Measurements from ENCODE around the gene SH3PXD2B.
"Not testable (repeated sequence)": the region's sequence is repeated elsewhere in the genome, so short reads cannot be mapped to it uniquely, and the experiment has no call there.

Gene SH3PXD2B

GRCh38 chr5:172371684-172372083 is 82.6 kb downstream of the SH3PXD2B start:
- DNase-seq: no peak
- no peak overlapping the region for H2BK5ac ChIP-seq (ENCODE audit: low read depth, low read length, poor library complexity)
- peaks cover 2% of the 10 kb centered on the region for H3K9me3 ChIP-seq (ENCODE audit: insufficient read depth, low read depth, low read length)
- H4K12ac ChIP-seq (ENCODE audit: low read depth, low read length): no peak overlapping the region
- H3K4me3 ChIP-seq (ENCODE audit: low read depth, low read length): no peak overlapping the region
- H3K9ac ChIP-seq (ENCODE audit: low read length): no peak overlapping the region
- no peaks in the 10 kb centered on the region for H3K27me3 ChIP-seq (ENCODE audit: insufficient read depth, low read length)
- peaks cover 11 to 23% of the 10 kb centered on the region in 2 experiments for H3K36me3 ChIP-seq (ENCODE audit: control insufficient read depth in 1 of 2, insufficient read depth in 2 of 2, low read length in 2 of 2)
- no peak overlapping the region for H3K4me2 ChIP-seq (ENCODE audit: low read length)
- no peak overlapping the region for H4K8ac ChIP-seq (ENCODE audit: low read depth, low read length)
- no peak overlapping the region for H2AK5ac ChIP-seq (ENCODE audit: low read length)
- no peak overlapping the region for H4K91ac ChIP-seq (ENCODE audit: low read depth, low read length)
- H3K79me1 ChIP-seq (ENCODE audit: low read length): no peaks in the 10 kb centered on the region
- H2BK12ac ChIP-seq (ENCODE audit: low read length): no peak overlapping the region
- no peak overlapping the region for H2BK120ac ChIP-seq (ENCODE audit: insufficient read depth, low read length, poor library complexity)
- H2AFZ ChIP-seq (ENCODE audit: insufficient read depth, low read length, poor library complexity): no peak overlapping the region
- WGBS (ENCODE audit: extremely low coverage, insufficient coverage, insufficient read length): no CpG with 5 or more reads among the region's 7 CpGs
- no peak overlapping the region for H3K14ac ChIP-seq (ENCODE audit: low read length)
- H3K4ac ChIP-seq (ENCODE audit: low read depth, low read length): no peak overlapping the region
- H3K27ac ChIP-seq (ENCODE audit: low read depth, low read length): no peak overlapping the region
- no peak overlapping the region for H3K18ac ChIP-seq (ENCODE audit: low read length)
- H3K4me1 ChIP-seq (ENCODE audit: control insufficient read depth in 1 of 2, insufficient read depth in 2 of 2, low read length in 2 of 2): no peaks in the 10 kb centered on the region
- H3K23ac ChIP-seq (ENCODE audit: low read length): no peak overlapping the region
- no peaks in the 10 kb centered on the region for H3K79me2 ChIP-seq (ENCODE audit: control insufficient read depth, insufficient read depth, low read length, poor library complexity)

- Histone ChIP-seq H3K18ac (ENCODE audit: low read length) (no peak overlapping the region), H2BK120ac (ENCODE audit: insufficient read depth, low read length, poor library complexity) (no peak overlapping the region), H3K27me3 (ENCODE audit: insufficient read depth, low read length) (no peaks in the 10 kb centered on the region), H3K27ac (ENCODE audit: low read depth, low read length) (no peak overlapping the region), H3K14ac (ENCODE audit: low read length) (no peak overlapping the region), H3K79me2 (ENCODE audit: control insufficient read depth, insufficient read depth, low read length, poor library complexity) (no peaks in the 10 kb centered on the region), H2AFZ (ENCODE audit: insufficient read depth, low read length, poor library complexity) (no peak overlapping the region), H3K79me1 (ENCODE audit: low read length) (no peaks in the 10 kb centered on the region), H3K4me1 (ENCODE audit: control insufficient read depth in 1 of 2, insufficient read depth in 2 of 2, low read length in 2 of 2) (no peaks in the 10 kb centered on the region), H2AK5ac (ENCODE audit: low read length) (no peak overlapping the region), H3K36me3 (ENCODE audit: control insufficient read depth in 1 of 2, insufficient read depth in 2 of 2, low read length in 2 of 2) (peaks cover 8 to 19% of the 10 kb centered on the region in 2 experiments), H3K4me2 (ENCODE audit: low read length) (no peak overlapping the region), H3K9me3 (ENCODE audit: insufficient read depth, low read depth, low read length) (peaks cover 2% of the 10 kb centered on the region), H3K23ac (ENCODE audit: low read length) (no peak overlapping the region), H2BK5ac (ENCODE audit: low read depth, low read length, poor library complexity) (no peak overlapping the region), H2BK12ac (ENCODE audit: low read length) (no peak overlapping the region), H3K9ac (ENCODE audit: low read length) (no peak overlapping the region), H4K12ac (ENCODE audit: low read depth, low read length) (no peak overlapping the region), H3K4me3 (ENCODE audit: low read depth, low read length) (no peak overlapping the region), H4K91ac (ENCODE audit: low read depth, low read length) (no peak overlapping the region), H4K8ac (ENCODE audit: low read depth, low read length) (no peak overlapping the region), H3K4ac (ENCODE audit: low read depth, low read length) (no peak overlapping the region)
- WGBS (ENCODE audit: extremely low coverage, insufficient coverage, insufficient read length): no CpG with 5 or more reads among the region's 4 CpGs
- peak; percentile 75 to 94 for DNase-seq
Observed at GRCh38 chr5:172370648-172371545, 83.4 kb downstream of the SH3PXD2B start.

- Histone ChIP-seq H3K4me3 (ENCODE audit: low read depth, low read length) (no peak overlapping the region), H3K4ac (ENCODE audit: low read depth, low read length) (no peak overlapping the region), H3K9ac (ENCODE audit: low read length) (no peak overlapping the region), H4K8ac (ENCODE audit: low read depth, low read length) (no peak overlapping the region), H3K4me1 (ENCODE audit: control insufficient read depth in 1 of 2, insufficient read depth in 2 of 2, low read length in 2 of 2) (peaks cover 0 to 3% of the 10 kb centered on the region in 2 experiments), H4K91ac (ENCODE audit: low read depth, low read length) (no peak overlapping the region), H3K27ac (ENCODE audit: low read depth, low read length) (no peak overlapping the region), H2BK12ac (ENCODE audit: low read length) (no peak overlapping the region), H3K36me3 (ENCODE audit: control insufficient read depth in 1 of 2, insufficient read depth in 2 of 2, low read length in 2 of 2) (peaks cover 14 to 25% of the 10 kb centered on the region in 2 experiments), H4K12ac (ENCODE audit: low read depth, low read length) (no peak overlapping the region), H3K14ac (ENCODE audit: low read length) (no peak overlapping the region), H3K27me3 (ENCODE audit: insufficient read depth, low read length) (no peaks in the 10 kb centered on the region), H3K79me2 (ENCODE audit: control insufficient read depth, insufficient read depth, low read length, poor library complexity) (no peaks in the 10 kb centered on the region), H3K79me1 (ENCODE audit: low read length) (no peaks in the 10 kb centered on the region), H3K4me2 (ENCODE audit: low read length) (no peak overlapping the region), H3K23ac (ENCODE audit: low read length) (no peak overlapping the region), H2BK5ac (ENCODE audit: low read depth, low read length, poor library complexity) (no peak overlapping the region), H2BK120ac (ENCODE audit: insufficient read depth, low read length, poor library complexity) (no peak overlapping the region), H2AFZ (ENCODE audit: insufficient read depth, low read length, poor library complexity) (no peak overlapping the region), H2AK5ac (ENCODE audit: low read length) (no peak overlapping the region), H3K18ac (ENCODE audit: low read length) (no peak overlapping the region), H3K9me3 (ENCODE audit: insufficient read depth, low read depth, low read length) (peaks cover 2% of the 10 kb centered on the region)
- DNase-seq: no peak
- no CpG with 5 or more reads among the region's 4 CpGs for WGBS (ENCODE audit: extremely low coverage, insufficient coverage, insufficient read length)
Observed at GRCh38 chr5:172370237-172370640, 84.1 kb downstream of the SH3PXD2B start.

GRCh38 chr5:172368699-172369098 is 85.6 kb downstream of the SH3PXD2B start:
- H3K9me3 ChIP-seq (ENCODE audit: insufficient read depth, low read depth, low read length); H3K4me3 ChIP-seq (ENCODE audit: low read depth, low read length); H3K9ac ChIP-seq (ENCODE audit: low read length); H2BK12ac ChIP-seq (ENCODE audit: low read length); H3K79me2 ChIP-seq (ENCODE audit: control insufficient read depth, insufficient read depth, low read length, poor library complexity); H3K4me1 ChIP-seq (ENCODE audit: control insufficient read depth in 1 of 2, insufficient read depth in 2 of 2, low read length in 2 of 2); H4K91ac ChIP-seq (ENCODE audit: low read depth, low read length); H2BK120ac ChIP-seq (ENCODE audit: insufficient read depth, low read length, poor library complexity); H3K4me2 ChIP-seq (ENCODE audit: low read length); H3K27ac ChIP-seq (ENCODE audit: low read depth, low read length); DNase-seq; H3K4ac ChIP-seq (ENCODE audit: low read depth, low read length); H4K8ac ChIP-seq (ENCODE audit: low read depth, low read length); H3K14ac ChIP-seq (ENCODE audit: low read length); H3K23ac ChIP-seq (ENCODE audit: low read length); H3K27me3 ChIP-seq (ENCODE audit: insufficient read depth, low read length); H2AK5ac ChIP-seq (ENCODE audit: low read length); H2AFZ ChIP-seq (ENCODE audit: insufficient read depth, low read length, poor library complexity); H4K12ac ChIP-seq (ENCODE audit: low read depth, low read length); H3K79me1 ChIP-seq (ENCODE audit: low read length); H3K18ac ChIP-seq (ENCODE audit: low read length); H2BK5ac ChIP-seq (ENCODE audit: low read depth, low read length, poor library complexity): not testable (repeated sequence)
- WGBS (ENCODE audit: extremely low coverage, insufficient coverage, insufficient read length): no CpG with 5 or more reads among the region's 3 CpGs
- H3K36me3 ChIP-seq (ENCODE audit: control insufficient read depth in 1 of 2, insufficient read depth in 2 of 2, low read length in 2 of 2): peaks cover 10 to 17% of the 10 kb centered on the region in 2 experiments
